GM12864 (cell line): ENCODE data around the gene ZBTB3.
A peak's percentile ranks its signal among the peaks of the same experiment; 100 is the strongest.

Experiments used
- DNase-seq: peaks from one replicate; pipeline ENCODE4 v3.0.0-alpha.2; 2011; ENCODE audit warnings: low read depth
- H3K4me3 ChIP-seq: 2 replicates; pipeline ENCODE4 v1.5.1; 2011; ENCODE audit warnings: mild to moderate bottlenecking, low read depth, low read length, control low read depth
- TF ChIP-seq, protein P1 (sequence below): IDR thresholded peaks from 2 replicates; pipeline ENCODE4 v1.5.1; 2011; ENCODE audit warnings: low read depth, mild to moderate bottlenecking, moderate library complexity, low read length, control low read depth, inconsistent platforms; ENCODE audit errors: missing control alignments

ZBTB3 gene

DNA sequence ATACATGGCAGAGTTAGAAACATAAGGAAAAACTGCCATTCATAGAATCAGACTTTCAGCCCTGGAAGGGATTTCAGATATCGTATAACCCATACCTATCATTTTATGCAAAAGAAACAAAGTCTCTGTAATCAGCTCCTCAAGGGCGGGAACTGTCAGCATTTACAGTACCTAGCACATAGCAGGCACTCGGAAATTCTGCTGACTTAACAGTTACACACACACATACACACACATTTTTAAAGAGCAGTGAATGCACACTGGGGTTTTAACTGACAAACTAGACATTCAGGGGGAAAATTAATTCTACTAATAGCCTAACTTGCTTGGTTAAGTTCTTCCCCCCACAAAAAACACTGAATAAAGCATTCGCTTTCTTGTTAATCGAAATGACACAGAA, 37.8 kb downstream of the ZBTB3 start:
- H3K4me3 ChIP-seq, result no peak overlapping the region
- TF ChIP-seq, protein P1, sequence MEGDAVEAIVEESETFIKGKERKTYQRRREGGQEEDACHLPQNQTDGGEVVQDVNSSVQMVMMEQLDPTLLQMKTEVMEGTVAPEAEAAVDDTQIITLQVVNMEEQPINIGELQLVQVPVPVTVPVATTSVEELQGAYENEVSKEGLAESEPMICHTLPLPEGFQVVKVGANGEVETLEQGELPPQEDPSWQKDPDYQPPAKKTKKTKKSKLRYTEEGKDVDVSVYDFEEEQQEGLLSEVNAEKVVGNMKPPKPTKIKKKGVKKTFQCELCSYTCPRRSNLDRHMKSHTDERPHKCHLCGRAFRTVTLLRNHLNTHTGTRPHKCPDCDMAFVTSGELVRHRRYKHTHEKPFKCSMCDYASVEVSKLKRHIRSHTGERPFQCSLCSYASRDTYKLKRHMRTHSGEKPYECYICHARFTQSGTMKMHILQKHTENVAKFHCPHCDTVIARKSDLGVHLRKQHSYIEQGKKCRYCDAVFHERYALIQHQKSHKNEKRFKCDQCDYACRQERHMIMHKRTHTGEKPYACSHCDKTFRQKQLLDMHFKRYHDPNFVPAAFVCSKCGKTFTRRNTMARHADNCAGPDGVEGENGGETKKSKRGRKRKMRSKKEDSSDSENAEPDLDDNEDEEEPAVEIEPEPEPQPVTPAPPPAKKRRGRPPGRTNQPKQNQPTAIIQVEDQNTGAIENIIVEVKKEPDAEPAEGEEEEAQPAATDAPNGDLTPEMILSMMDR, result no peak
- no peak for DNase-seq

DNA sequence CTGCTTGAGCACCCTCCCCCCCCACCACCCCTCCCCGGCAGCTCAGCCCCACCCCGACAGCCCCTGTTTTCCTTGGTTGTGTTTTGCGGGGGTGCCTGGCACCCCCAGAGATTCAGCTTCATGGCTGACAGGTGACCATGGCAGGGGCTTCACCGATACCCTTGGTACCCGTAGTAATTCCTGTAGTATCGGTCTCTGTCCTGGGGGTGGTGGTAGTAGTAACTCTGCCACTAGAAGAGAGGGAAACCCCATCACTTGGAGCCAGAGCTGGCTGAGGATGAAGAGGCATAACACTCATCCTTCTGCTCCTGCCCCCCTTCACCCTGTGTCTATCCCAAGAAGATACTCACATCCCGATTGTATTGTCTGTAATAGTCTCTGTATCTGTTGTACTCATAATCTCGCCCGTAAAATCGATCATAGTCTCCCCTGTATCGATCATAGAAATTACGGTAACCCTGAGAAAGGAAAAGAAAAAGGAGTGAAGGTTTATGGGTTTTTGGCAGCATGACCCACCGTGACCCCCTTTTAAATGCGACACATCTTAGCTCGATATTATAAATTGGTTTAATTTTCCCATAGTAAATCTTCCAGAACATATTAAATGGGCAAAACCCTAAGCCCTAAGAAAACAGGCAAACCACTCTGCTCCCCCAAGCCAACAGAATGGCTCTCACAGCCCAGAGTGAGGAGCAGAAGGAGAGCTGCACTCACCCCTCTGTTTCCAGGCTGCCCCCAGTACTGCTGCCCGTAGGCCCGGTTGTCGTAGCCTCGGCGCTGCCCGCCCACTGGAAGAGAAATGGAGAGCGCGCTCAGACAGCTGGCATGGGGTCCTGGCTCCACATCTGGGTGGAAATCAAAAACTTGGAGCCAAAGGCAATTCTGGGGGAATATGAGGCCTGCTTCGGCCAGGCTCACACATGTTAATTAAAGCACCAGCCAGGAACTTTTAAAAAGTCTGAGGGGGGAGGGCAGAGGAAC, 38.5 kb downstream of the ZBTB3 start:
- no peak for DNase-seq
- H3K4me3 ChIP-seq, result no peak overlapping the region
- TF ChIP-seq, protein P1, result no peak

DNA sequence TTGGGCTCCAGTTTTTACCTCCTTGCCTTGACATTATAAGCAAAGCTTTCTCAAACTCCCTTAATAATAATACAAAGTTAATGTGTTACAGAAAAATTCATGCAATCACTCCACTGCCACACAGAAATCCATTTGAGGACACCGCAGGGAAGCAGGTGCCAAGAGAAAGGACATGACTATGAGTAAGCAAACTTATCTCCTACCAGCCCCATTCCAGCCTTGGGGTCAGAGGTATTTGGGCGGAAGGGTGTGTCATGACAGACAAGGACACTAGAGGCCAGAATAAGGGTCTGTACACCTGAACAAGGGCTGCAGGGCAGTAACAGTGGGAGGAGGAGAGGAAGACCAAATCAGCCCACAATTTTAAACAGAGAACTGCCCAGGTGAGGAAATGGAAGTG, 40.6 kb downstream of the ZBTB3 start:
- H3K4me3 ChIP-seq, result no peak overlapping the region
- TF ChIP-seq, protein P1, result no peak
- DNase-seq, result no peak

DNA sequence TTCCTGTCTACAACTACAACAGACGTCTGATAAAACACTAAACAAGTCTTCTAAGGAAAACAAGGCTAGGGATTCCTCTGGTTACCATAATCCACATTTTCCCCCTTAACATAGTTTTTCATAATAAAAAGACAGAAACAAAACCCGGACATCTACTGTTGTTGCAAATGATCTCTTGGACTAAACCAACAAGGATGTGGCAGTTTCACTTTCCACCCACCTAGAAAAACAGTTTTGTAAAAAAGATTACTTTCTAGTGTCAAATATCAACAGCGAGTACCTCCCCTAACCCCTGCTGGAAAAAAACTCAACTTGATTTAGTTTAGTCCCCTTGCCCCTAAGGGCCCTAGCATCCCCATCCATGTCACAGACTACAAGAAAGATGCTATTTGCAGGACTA, 41.1 kb downstream of the ZBTB3 start:
- DNase-seq, result no peak
- TF ChIP-seq, protein P1, result no peak
- H3K4me3 ChIP-seq, result no peak overlapping the region

DNA sequence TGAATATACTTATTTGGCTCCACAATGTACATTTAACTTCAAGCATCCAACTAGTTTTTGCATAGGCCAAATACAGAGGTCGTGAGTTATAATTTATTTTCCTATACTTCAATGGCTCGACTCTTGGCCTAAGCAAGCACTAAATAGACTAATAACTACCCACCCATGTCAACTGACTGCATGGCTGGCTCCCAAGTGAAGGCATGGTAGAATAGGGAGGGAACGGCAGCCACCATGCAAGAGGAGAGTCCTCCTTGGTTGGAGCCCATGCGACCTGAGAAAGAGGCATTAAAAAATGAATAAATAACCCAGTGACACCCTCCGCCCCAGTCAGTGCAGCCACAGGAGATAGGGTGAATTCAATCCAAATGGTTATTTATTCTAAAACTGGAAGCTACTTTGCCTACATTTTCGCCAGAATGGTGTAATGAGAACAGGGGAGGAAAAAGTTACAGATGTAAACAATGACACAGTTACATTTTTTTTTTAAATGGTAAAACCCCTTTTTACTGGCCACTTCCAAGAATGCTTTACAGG, 41.6 kb downstream of the ZBTB3 start:
- H3K4me3 ChIP-seq, result no peak overlapping the region
- TF ChIP-seq, protein P1, result no peak
- no peak for DNase-seq

DNA sequence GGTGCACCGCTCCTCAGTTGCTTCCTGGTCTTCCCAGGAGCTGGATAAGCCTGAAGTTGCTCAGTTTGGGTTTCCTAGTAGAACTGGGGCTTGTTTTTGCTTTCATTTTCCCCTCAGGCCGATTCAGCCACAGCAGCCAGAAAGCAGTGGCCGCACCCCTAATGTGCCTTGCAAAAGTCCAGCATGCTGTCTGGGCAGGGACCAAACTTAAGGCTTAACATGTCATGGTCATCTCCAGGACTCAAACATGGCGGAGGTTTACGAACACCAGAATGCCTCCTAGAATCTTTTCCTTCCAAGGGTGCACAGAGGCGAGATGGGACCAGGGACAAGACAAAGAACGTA, 44.0 kb downstream of the ZBTB3 start:
- TF ChIP-seq, protein P1, result no peak
- H3K4me3 ChIP-seq, result peak overlapping the region; percentile 56

More for the DNA sequence above, 44.0 kb downstream of the ZBTB3 start:
- no peak for DNase-seq
